HL-60/S4 (cell line): ENCODE measurements around the gene RIN2.

Experiments
- in situ Hi-C: fragments of 300-500 bp; cut with MboI; formaldehyde crosslinking; loops from 2 replicates; pipeline ENCODE4 v1.14.3; 2022; ENCODE audit warnings: low sequenced_read_pairs

Gene RIN2, protein sequence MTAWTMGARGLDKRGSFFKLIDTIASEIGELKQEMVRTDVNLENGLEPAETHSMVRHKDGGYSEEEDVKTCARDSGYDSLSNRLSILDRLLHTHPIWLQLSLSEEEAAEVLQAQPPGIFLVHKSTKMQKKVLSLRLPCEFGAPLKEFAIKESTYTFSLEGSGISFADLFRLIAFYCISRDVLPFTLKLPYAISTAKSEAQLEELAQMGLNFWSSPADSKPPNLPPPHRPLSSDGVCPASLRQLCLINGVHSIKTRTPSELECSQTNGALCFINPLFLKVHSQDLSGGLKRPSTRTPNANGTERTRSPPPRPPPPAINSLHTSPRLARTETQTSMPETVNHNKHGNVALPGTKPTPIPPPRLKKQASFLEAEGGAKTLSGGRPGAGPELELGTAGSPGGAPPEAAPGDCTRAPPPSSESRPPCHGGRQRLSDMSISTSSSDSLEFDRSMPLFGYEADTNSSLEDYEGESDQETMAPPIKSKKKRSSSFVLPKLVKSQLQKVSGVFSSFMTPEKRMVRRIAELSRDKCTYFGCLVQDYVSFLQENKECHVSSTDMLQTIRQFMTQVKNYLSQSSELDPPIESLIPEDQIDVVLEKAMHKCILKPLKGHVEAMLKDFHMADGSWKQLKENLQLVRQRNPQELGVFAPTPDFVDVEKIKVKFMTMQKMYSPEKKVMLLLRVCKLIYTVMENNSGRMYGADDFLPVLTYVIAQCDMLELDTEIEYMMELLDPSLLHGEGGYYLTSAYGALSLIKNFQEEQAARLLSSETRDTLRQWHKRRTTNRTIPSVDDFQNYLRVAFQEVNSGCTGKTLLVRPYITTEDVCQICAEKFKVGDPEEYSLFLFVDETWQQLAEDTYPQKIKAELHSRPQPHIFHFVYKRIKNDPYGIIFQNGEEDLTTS

DNA sequence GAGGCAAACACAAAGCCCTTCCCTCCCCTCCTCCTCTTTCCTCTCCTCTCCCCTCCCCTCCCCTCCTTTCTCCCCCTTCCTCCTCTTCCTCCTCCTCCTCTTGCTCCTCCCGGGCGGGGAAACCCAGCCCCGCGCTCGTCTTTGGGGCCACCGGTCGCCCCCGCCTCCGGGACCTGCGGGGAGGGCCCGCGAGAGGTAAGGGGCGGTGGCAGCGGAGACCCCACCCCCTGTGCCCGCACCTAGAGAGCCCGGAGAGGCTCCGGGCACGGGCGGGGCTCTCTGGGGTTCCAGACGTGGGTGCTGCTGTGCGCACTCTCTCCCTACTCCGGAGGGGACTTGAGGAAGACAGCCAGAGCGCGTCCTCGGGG is at the start of gene RIN2:
TSS of gene RIN2 (plus strand) at position 126 of the 368 bp plus-strand sequence. CDS start 131,344 bp downstream, outside the sequence.
- in situ Hi-C loops: no loop called here

DNA sequence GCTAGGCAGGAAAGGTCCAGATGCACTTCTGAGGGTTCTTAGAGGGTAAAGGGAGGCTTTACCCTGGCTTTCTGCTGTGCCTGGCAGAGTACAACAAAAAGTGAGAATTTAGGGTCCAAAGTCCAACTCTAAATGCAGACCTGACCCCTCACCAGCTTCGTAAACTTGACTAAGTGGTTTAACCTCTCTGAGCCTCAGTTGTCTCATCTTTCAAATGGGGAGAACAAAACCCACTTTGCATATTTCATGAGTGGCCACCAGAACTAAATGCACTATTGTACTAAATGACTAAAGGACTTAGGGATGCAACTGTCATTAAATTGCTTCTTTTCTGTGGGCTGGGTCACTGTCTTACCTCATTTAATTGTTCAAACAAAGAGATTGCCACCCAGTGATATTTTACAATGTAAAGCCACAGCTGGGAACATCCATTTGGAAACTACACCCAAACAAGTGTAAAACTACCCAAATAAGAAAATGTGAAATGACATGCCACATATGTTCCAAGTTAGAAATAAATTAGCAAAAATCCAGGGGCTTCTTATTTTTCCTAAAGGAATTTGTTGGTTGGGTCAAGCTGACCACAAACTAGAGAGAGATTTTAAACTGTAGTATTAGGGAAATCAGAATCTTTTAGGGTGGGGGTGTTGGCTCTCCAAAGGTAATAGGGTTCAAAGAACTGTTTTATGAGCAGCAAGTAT is 48.3 kb upstream of the RIN2 start:
- in situ Hi-C loops: no loop called here

DNA sequence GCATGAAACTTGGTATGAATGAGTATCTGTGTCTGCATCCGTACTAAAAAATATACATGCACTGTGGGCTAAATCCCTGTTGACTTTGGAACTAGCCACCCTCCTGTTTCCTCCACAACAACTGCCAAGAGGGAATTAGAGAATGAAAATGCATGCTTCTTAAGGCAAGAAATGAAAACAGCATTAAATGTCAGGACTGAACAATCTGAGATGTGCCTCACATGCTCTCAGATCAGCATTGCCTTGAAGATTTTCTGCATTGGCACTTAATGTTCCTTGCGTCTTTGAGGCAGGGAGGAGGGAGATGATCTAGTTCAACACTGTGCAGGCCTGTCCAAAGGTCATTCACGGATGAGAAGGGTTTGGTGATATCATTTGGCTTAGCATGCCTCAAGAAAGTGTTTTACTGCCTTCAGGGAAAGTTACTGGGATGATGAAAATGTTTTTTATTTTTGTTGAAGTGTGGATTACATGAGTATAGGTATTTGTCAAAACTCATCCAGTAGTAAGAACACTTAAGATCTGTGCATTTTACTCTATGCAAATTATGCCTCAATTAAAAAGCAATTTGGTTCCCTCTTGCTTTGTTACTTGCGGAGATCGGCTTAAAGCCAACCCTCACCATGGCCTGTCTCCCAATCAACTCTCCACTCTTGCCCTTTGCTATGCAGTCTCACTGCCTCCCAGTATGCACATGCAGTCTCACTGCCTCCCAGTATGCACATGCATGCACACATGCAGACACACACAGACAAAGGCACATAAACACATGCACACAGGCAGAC is 47.5 kb upstream of the RIN2 start:
- in situ Hi-C loops: no loop called here

DNA sequence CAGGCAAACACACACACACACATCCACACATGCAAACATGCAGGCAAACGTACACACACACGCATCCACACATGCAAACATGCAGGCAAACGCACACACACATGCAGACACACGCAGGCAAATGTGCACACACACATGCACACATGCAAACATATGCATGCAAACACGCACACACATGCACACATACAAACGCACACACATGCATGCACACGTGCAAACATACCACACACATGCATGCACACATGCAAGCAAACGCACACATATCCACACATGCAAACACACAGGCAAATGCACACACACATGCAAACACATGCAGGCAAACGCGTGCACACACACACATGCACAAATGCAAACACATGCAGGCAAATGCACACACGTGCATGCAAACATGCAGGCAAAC is 46.9 kb upstream of the RIN2 start:
- in situ Hi-C loops: no loop called here

DNA sequence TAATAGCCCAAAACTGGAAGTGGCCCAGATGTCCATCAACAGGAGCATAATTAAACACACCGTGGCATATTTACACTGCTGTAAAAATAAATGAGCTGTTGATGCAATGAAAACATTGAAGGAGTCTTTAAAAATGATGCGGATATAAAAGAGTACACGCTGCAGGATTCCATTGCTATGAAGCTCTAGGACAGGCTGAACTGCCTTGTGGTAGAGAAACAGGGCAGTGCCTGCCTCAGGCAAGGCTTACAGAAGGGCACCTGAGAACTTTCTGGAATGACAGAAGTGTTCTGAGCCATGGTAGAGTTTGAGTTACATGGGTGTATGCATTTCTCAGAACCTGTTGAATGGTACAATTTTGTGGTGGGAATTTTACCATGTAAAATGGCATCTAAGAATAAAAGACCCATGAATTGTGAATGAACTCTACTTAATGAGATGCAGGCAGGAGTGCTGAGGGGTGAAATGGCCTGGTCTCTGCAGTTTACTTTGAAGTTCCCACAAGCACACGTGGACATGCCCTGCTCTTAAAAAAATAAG is 45.3 kb upstream of the RIN2 start:
- in situ Hi-C loops: no loop called here

DNA sequence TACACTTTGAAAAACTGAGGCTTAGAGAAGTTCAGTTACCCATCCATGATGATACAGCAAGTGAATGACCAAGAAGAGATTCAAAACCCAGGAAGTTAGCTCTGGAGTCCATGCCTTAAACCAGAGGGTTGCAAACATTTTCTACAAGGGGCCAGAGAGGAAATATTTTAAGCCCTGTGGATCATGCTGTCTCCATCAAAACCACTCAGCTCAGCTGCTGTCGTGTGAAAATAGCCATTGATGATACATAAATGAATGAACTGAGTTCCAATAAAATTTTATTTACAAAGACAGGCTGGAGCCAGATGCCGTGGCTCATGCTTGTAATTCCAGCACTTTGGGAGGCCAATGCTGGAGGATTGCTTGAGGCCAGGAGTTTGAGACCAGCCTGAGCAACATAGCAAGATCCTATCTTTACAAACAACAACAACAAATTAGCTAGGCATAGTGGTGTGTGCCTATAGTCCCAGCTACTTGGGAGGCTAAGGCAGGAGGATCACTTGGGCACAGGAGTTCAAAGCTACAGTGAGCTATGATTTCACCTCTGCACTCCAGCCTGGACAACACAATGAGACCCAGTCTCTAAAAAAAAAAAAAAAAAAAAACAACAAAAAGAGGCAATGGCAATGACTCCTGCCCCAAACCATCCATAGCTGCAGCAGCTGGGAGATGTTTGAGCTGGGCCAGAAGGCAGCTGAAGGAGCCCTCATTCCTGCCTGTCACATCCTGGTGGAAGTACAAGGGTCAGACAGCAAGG is 44.1 kb upstream of the RIN2 start:
- in situ Hi-C loops: no loop called here

DNA sequence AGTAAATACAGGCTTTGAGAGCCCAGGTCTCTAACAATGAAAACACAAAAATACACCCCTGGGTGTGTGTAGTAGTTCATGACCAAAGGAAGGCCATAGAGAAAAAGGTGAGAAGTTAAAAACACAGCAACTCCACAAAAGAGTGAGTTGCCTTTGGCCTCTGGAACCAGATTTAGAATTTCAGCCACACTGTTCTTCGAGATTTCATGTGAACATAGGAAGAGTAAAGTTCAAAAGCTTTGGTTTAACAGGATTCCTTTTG is 43.5 kb upstream of the RIN2 start:
- in situ Hi-C loops: no loop called here

DNA sequence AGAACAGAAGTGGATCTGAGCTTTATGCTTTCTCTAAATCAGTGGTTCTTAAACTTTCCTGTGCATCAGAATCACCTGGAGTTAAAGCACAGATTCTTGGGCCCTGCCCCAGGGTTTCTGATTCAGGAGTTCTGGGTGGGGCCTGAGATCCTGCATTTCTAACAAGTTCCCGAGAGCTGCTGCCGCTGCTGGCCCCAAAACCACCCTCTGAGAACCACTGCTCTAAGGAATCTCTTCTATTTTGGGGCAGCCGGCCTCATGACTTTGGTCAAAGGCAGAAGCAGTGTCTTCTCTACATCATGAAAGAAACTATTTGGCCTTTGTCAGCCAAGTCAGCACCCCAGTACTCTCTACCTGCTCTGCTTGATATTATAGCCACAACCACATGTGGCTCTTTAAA is 42.1 kb upstream of the RIN2 start:
- in situ Hi-C loops: no loop called here

DNA sequence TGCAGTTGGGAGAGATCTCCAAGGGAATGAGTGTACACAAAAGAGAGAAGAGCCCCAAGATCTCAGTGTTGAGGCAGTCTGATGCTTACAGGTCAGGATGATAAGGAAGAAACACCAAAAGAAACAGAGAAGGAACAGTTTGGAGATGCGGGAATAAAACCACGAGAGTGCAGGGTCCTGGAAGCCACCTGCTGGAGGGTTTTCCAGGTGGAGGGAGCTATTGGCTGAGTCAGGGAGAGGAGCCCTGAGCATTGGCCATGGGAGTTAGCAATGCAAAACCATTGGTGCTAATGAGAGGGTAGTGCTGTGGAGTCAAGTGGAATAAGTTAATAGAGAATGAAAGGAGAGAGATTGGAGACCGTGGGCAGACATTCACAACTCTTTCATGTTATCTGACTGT is 39.2 kb upstream of the RIN2 start:
- in situ Hi-C loops: no loop called here

DNA sequence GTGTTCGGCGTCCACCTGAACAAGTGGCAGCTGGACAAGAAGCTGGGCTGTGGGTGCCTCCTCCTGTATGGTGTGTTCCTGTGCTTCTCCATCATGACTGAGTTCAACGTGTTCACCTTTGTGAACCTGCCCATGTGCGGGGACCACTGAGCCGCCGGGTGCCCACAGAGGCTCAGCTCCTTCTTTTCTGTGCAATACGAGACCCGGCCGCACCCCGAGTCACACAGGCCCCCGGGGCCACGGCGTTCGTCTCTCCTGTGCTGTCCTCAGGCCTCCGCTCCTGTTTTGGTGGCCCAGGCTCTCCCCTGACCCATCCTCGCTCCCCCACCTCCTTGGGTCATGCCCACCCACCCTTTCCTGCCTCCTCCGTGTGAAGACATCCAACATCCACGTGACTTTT is 37.1 kb upstream of the RIN2 start:
- in situ Hi-C loops: no loop called here

DNA sequence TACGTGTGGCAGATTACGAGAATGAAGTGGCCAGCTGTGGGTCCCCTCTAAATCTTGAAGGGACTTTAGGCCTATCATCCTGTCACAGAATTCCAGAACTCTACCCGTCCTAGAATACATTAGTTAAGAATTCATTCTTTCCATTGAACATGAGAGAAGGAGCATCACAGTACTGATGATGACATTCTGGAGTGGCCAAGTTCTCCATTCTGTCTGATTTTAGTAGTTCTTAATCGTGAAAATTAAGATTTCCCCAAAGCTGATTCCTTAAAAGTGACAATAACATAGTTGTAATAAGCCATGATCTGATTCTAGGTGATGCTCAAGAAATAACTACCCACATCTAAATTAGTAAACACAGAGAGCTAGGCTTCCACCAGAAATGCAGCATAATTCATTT is 35.0 kb upstream of the RIN2 start:
- in situ Hi-C loops: no loop called here

DNA sequence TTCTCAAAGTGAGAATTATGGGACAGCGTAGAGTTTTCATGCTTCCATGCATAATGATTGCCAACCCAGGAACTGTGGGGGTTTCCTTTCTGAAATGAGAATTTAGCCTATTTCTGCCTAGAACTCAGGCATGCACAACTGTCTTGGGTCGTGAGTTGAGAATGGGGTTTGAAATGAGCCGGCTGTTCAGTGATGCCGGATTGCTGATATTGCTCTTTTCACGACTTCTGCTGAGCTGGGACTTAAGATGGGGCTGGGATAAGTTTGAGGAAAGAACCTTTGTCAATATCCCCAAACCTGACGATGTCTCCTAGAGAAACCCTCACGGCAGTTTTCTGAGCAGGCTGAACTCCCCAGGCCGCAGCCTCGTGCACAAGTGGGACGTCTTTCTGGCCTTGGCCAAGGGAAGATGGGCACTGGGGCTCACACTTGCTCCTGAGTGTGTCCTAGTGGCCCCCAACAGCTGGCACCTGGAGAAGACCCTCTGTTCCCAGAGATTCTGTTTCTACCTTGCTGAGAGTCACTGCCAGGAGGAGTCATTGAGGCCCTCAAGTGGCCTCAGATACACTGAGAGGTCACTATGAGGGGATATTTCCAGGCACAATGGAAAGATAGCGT is 34.1 kb upstream of the RIN2 start:
- in situ Hi-C loops: no loop called here

DNA sequence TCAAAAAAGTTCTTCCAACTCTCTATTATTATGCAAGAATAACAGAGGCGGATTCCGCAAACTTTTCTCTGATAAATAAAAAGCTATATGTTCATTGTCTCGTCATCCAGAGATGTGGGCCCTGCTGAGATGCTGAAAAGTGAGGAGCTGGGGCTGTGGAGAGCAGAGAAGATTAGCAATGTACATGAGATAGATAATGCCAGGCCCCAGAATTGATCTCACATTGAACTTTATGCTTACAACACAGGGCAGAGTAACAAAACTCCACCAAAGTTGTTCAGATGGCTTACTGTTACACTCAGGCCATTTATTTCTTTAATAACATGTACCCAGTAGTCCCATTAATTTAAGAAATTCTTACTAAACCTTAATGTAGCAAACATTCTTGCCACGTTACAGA is 32.7 kb upstream of the RIN2 start:
- in situ Hi-C loops: no loop called here

DNA sequence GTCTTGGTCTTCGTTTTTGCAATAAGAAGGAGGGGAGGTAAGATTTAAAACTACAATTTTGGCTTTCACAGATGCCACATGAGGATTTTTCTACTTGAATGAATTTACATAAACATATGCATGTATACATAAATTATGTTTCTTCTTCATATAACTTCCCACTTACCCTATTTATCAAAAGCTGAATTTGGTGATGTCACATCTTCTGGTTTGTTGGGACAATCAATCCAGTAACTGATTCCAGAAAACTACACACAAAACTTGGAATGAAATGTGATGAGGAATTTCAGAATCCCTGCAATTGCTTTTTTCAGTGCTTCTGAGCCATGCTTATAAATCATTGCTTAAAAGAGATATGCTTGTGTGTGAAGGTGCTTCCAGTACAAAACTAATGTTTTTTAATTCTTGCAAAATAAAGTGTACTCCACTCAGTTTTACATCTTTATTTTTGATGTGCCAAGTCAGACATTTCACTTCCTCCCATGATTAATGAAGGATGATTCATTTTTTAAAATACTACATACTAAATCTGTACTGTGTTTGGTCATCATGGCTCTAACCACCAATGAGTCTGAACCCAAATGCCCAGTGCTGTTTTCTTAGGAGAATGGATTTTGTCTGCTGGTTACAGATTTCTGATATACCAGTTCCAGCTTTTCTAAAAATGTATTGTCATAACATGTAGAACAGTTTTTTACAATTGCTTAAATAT is 32.1 kb upstream of the RIN2 start:
- in situ Hi-C loops: no loop called here

DNA sequence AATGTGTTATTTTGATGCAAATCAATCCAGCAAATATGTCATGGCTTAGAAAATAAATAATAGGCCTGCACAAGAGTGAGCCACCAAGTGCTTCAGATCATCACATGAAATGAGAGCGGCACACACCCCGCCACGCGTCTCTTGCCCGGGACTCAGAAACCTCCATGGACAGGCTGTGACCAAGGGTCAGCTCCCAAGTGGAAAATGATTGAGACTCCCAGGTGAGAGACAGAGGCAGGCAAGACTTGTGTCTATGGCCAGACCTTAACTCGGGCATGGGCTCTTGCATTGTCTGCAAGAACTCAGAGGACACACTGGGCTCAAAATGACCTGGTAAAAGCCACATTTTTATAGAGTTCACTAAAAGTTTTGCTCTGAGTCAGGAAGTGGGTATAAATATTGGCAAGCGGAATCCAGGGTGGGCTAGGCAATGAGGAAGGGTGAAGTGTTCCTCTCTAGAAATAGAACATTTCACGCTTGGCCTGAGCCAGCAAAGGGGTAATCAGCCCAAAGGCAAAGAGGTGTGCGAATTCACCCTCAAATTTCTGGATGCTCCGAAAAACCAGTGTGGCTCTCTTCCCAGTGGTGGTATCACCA is 30.7 kb upstream of the RIN2 start:
- in situ Hi-C loops: no loop called here

DNA sequence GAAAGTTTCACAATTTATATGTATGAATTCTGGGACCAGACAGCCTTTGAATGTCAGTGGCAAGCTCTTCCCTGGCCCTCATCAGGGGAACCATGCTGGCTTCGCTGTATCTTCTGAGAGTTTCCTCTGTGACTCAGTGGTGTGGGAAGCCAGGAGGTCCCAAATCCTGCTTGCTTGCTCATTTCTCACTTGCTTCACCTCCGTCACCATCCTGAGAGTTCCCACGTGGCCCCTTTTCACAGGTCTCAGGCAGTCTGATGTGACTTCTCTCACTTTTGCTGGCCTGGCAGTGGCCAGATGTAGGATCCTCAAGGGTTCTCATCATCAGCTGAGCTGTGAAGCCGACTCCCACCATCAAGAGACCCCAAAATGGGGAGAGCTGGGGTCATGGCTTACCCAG is 28.4 kb upstream of the RIN2 start:
- in situ Hi-C loops: no loop called here

DNA sequence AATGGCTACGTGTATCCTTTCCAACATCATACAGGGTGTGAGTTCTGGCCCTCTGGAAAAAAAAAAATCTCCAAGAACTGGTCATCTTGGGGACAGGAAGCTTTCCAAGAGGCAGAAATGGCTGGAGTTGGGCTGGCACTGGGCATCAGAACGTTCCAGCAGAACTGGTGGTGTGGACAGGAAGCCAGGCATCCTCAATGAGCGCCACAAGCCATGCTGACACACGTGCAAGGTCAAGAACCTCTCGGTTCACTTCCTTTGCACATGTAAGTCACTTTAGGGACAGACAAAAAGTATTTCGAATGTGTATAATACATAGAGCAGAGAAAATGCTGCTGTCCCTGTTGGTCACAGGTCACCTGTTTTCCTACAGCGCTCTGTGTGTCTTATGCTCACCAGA is 27.4 kb upstream of the RIN2 start:
- in situ Hi-C loops: no loop called here

DNA sequence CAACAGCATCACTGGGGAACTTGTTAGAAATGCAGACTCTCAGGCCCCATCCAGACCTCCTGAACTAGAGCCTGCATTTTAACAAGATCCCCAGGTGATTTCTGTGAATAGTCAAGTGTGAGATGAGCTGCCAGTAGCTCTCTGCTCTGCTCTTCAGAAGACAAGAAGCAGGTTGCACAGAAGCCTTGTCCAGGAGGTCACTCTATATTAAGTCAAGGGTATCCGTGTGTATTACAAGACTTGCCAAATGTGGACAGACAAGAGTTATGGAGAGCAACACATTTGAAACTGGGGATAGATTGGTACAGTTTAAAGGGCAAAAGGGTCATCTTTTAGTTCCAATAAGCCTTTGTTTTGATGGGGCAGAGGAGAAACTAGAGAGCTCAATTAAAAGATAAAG is 23.2 kb upstream of the RIN2 start:
- in situ Hi-C loops: no loop called here

DNA sequence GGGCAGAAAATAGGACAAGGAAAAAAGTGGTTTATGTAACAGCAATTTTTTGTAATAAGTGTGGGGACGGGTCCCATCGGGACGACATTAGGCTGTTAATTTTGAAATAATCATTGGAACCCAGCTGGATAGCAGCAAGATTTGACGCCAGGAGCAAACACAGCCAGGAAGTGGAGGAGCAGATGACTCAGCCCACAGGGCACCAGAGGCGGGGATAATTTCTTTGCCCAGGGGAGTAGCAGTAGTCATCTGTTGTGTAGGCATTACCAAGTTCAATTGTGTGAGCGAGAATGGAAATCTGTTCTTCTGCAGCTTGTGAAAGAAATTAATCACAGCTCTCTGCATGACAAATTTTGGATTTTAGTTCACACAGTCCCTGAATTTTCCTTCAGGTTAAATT is 22.6 kb upstream of the RIN2 start:
- in situ Hi-C loops: no loop called here
